Left forelimb (tissue), 1 donor: Measurements from ENCODE around the gene VAT1.
"Not testable (repeated sequence)": the region's sequence is repeated elsewhere in the genome, so short reads cannot be mapped to it uniquely, and the experiment has no call there.

Experiments
- DNase-seq: peaks from one replicate; pipeline ENCODE4 v3.0.0-alpha.2; 2018; ENCODE audit warnings: low spot score

Gene VAT1

DNA sequence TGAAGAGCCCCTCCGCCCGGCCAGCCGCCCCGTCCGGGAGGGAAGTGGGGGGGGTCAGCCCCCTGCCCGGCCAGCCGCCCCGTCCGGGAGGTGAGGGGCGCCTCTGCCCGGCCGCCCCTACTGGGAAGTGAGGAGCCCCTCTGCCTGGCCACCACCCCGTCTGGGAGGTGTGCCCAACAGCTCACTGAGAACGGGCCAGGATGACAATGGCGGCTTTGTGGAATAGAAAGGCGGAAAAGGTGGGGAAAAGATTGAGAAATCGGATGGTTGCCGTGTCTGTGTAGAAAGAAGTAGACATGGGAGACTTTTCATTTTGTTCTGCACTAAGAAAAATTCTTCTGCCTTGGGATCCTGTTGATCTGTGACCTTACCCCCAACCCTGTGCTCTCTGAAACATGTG lies 48.9 kb downstream of the VAT1 start:
- DNase-seq: not testable (repeated sequence)

DNA sequence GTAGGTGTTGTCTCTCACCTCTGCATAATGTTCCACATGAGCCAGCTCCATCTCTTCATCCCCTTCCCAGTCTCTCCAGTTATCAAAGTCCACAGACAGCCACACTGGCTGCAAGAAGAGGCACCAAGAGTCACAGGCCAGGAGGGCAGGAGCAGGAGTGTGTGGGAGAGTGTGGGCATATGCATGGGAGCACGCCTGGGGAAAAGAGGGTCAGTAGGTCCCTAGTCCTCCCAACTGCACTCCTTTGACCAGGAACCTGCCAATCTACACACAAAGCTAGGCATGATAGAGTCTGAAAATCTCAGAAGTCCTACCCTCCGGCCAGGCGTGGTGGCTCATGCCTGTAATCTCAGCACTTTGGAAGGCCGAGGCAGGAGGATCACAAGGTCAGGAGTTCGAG lies 50.6 kb downstream of the VAT1 start:
- DNase-seq: no peak

GRCh38 chr17:42969001-42969581 lies 53.1 kb downstream of the VAT1 start:
- no peak for DNase-seq

DNA sequence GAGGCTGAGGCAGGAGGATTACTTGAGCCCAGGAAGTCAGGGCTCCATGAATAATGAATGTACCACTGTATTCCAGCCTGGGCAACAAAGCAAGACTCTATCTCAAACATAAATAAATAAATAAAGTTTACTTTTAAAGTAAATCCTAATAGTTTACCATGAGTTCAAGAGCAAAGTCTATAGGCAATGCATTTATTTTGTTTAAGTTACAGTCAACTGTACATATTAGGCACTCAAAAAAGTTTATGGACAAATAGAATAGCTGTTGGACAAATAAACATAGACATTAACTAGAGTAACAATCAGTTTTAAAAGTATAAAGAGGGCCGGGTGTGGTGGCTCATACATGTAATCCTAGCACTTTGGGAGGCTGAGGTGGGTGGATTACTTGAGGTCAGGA lies 54.3 kb downstream of the VAT1 start:
- DNase-seq: no peak
